ENCODE results near the gene NMRK2. TPM values are rescaled to one million over a fixed set of nuclear protein-coding genes. Genes with fewer than 3 reads are reported as not detected.
A peak's percentile ranks its signal among the peaks of the same experiment; 100 is the strongest.

Gene NMRK2
- total and polyA plus RNA-seq, 2 of the 13 experiments (the other 11 are each of a cell fraction or from before 2014, with no cell fraction given), result not detected

DNA sequence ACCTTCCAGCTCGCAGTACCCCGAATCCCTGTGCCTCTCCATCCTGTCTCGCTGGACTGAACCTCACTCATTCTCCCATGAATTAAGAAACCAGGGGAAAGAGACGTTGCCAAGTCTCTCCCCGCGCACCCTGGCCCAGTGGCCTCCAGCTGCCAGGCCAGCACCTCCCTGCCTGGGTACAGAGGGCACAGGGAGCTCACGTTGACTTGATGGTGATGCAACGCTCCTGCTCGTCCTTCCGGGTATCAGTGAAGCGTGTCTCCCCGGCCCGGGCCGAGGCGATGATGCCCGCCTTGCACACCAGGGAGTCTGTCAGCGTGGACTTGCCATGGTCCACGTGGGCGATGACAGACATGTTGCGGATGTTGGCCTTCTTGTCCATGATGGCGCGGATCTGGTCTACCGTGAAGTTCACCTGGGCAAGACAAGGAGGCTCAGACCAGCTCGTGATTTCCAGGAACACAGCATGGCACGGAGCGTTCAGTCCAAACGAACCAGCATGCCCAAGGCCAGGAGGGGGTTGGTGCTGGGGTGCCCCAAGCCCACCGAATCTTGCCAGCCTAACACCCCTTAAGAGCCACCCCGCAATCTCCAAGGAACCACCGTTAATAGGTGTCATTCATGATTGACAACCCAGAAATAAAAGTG is 51.2 kb downstream of the NMRK2 start (continued):
- TF ChIP-seq, protein P1, sequence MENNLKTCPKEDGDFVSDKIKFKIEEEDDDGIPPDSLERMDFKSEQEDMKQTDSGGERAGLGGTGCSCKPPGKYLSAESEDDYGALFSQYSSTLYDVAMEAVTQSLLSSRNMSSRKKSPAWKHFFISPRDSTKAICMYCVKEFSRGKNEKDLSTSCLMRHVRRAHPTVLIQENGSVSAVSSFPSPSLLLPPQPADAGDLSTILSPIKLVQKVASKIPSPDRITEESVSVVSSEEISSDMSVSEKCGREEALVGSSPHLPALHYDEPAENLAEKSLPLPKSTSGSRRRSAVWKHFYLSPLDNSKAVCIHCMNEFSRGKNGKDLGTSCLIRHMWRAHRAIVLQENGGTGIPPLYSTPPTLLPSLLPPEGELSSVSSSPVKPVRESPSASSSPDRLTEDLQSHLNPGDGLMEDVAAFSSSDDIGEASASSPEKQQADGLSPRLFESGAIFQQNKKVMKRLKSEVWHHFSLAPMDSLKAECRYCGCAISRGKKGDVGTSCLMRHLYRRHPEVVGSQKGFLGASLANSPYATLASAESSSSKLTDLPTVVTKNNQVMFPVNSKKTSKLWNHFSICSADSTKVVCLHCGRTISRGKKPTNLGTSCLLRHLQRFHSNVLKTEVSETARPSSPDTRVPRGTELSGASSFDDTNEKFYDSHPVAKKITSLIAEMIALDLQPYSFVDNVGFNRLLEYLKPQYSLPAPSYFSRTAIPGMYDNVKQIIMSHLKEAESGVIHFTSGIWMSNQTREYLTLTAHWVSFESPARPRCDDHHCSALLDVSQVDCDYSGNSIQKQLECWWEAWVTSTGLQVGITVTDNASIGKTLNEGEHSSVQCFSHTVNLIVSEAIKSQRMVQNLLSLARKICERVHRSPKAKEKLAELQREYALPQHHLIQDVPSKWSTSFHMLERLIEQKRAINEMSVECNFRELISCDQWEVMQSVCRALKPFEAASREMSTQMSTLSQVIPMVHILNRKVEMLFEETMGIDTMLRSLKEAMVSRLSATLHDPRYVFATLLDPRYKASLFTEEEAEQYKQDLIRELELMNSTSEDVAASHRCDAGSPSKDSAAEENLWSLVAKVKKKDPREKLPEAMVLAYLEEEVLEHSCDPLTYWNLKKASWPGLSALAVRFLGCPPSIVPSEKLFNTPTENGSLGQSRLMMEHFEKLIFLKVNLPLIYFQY (CRISPR knock-in tag; IDR thresholded peaks at IDR 0.05; ENCODE audit: borderline replicate concordance), result no peak
- no peak for TF ChIP-seq THYN1 (CRISPR knock-in tag; IDR thresholded peaks at IDR 0.05; ENCODE audit: borderline replicate concordance, low read depth)
- TF ChIP-seq ZFP36L1 (CRISPR knock-in tag; IDR thresholded peaks at IDR 0.05), result no peak
- no peak for TF ChIP-seq ZNF292 (CRISPR knock-in tag; IDR thresholded peaks at IDR 0.05; ENCODE audit: borderline replicate concordance, low read depth)
- TF ChIP-seq TAF15 (IDR thresholded peaks at IDR 0.05; ENCODE audit: low read depth, low read length, poor library complexity, severe bottlenecking), result no peak
- TF ChIP-seq ZNF850 (CRISPR knock-in tag; conservative IDR thresholded peaks at IDR 0.05), result no peak
- TF ChIP-seq, protein P2, sequence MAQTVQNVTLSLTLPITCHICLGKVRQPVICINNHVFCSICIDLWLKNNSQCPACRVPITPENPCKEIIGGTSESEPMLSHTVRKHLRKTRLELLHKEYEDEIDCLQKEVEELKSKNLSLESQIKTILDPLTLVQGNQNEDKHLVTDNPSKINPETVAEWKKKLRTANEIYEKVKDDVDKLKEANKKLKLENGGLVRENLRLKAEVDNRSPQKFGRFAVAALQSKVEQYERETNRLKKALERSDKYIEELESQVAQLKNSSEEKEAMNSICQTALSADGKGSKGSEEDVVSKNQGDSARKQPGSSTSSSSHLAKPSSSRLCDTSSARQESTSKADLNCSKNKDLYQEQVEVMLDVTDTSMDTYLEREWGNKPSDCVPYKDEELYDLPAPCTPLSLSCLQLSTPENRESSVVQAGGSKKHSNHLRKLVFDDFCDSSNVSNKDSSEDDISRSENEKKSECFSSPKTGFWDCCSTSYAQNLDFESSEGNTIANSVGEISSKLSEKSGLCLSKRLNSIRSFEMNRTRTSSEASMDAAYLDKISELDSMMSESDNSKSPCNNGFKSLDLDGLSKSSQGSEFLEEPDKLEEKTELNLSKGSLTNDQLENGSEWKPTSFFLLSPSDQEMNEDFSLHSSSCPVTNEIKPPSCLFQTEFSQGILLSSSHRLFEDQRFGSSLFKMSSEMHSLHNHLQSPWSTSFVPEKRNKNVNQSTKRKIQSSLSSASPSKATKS (CRISPR knock-in tag; IDR thresholded peaks at IDR 0.05), result no peak
- TF ChIP-seq, protein P3, sequence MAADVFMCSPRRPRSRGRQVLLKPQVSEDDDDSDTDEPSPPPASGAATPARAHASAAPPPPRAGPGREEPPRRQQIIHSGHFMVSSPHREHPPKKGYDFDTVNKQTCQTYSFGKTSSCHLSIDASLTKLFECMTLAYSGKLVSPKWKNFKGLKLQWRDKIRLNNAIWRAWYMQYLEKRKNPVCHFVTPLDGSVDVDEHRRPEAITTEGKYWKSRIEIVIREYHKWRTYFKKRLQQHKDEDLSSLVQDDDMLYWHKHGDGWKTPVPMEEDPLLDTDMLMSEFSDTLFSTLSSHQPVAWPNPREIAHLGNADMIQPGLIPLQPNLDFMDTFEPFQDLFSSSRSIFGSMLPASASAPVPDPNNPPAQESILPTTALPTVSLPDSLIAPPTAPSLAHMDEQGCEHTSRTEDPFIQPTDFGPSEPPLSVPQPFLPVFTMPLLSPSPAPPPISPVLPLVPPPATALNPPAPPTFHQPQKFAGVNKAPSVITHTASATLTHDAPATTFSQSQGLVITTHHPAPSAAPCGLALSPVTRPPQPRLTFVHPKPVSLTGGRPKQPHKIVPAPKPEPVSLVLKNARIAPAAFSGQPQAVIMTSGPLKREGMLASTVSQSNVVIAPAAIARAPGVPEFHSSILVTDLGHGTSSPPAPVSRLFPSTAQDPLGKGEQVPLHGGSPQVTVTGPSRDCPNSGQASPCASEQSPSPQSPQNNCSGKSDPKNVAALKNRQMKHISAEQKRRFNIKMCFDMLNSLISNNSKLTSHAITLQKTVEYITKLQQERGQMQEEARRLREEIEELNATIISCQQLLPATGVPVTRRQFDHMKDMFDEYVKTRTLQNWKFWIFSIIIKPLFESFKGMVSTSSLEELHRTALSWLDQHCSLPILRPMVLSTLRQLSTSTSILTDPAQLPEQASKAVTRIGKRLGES (CRISPR knock-in tag; IDR thresholded peaks at IDR 0.05; ENCODE audit: borderline replicate concordance), result no peak
- TF ChIP-seq, protein P4, sequence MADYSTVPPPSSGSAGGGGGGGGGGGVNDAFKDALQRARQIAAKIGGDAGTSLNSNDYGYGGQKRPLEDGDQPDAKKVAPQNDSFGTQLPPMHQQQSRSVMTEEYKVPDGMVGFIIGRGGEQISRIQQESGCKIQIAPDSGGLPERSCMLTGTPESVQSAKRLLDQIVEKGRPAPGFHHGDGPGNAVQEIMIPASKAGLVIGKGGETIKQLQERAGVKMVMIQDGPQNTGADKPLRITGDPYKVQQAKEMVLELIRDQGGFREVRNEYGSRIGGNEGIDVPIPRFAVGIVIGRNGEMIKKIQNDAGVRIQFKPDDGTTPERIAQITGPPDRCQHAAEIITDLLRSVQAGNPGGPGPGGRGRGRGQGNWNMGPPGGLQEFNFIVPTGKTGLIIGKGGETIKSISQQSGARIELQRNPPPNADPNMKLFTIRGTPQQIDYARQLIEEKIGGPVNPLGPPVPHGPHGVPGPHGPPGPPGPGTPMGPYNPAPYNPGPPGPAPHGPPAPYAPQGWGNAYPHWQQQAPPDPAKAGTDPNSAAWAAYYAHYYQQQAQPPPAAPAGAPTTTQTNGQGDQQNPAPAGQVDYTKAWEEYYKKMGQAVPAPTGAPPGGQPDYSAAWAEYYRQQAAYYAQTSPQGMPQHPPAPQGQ (CRISPR knock-in tag; IDR thresholded peaks at IDR 0.05; ENCODE audit: borderline replicate concordance), result no peak
- TF ChIP-seq HDAC1 (CRISPR knock-in tag; IDR thresholded peaks at IDR 0.05), result peak; percentile 52
- TF ChIP-seq, protein P5, sequence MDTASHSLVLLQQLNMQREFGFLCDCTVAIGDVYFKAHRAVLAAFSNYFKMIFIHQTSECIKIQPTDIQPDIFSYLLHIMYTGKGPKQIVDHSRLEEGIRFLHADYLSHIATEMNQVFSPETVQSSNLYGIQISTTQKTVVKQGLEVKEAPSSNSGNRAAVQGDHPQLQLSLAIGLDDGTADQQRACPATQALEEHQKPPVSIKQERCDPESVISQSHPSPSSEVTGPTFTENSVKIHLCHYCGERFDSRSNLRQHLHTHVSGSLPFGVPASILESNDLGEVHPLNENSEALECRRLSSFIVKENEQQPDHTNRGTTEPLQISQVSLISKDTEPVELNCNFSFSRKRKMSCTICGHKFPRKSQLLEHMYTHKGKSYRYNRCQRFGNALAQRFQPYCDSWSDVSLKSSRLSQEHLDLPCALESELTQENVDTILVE (CRISPR knock-in tag; IDR thresholded peaks at IDR 0.05), result no peak
- TF ChIP-seq MBD4 (IDR thresholded peaks at IDR 0.05; ENCODE audit: borderline replicate concordance, low read length), result no peak
- TF ChIP-seq ZNF367 (CRISPR knock-in tag; IDR thresholded peaks at IDR 0.05; ENCODE audit: borderline replicate concordance), result no peak
- TF ChIP-seq SRSF9 (IDR thresholded peaks at IDR 0.05; ENCODE audit: borderline replicate concordance, insufficient read depth, low read depth, low read length, poor library complexity, severe bottlenecking), result no peak
